Kidney epithelial cell (primary cell): Measurements from ENCODE around the gene ERVH48-1. TPM values are rescaled to one million over a fixed set of nuclear protein-coding genes. Genes with fewer than 3 reads are reported as not detected.
"Not testable (repeated sequence)": the region's sequence is repeated elsewhere in the genome, so short reads cannot be mapped to it uniquely, and the experiment has no call there.

Source experiments
- DNase-seq: peaks from one replicate; pipeline ENCODE4 v3.0.0-alpha.2; 2010; ENCODE audit warnings: low read depth
- H3K27me3 ChIP-seq: 2 replicates; pipeline ENCODE4 v1.6.0; 2011; ENCODE audit warnings: low read length; ENCODE audit not compliant: control insufficient read depth, insufficient read depth
- H3K36me3 ChIP-seq: 2 replicates; pipeline ENCODE4 v1.5.1; 2011; ENCODE audit warnings: low read length; ENCODE audit not compliant: control insufficient read depth, insufficient read depth
- H3K4me3 ChIP-seq: 2 replicates; pipeline ENCODE4 v1.5.1; 2011; ENCODE audit warnings: low read depth, mild to moderate bottlenecking, control low read depth, low read length
- CTCF ChIP-seq: IDR thresholded peaks from 2 replicates; pipeline ENCODE4 v1.5.1; 2011; ENCODE audit warnings: mild to moderate bottlenecking, moderate library complexity, low read length, control low read depth, inconsistent platforms; ENCODE audit not compliant: insufficient read depth, poor library complexity, severe bottlenecking
- total RNA-seq: library from RNA; depleted of rRNA; stranded (reverse); fragments of >200 nt; gene quantifications from 2 replicates; pipeline ENCODE4 v1.2.3, GENCODE V29; 2015

The ERVH48-1 gene
- total RNA-seq, 1 donor from 2014 or later, result not detected

- Histone ChIP-seq H3K36me3 (no peaks in the 10 kb centered on the region), H3K27me3 (no peaks in the 10 kb centered on the region), H3K4me3 (peak overlapping the region; percentile 98)
- no peak for DNase-seq
- TF ChIP-seq CTCF, result no peak
These were observed 45.1 kb downstream of the ERVH48-1 start for GRCh38 chr21:42880352-42880751.

GRCh38 chr21:42878993-42879787 is 46.2 kb downstream of the ERVH48-1 start, which contains the start of gene WDR4:
Gene WDR4, minus strand, starts transcription at chr21:42879539. Its CDS starts 44 bp downstream, at chr21:42879495.
- no peak for TF ChIP-seq CTCF
- DNase-seq, result peak; percentile 92
- no peaks in the 10 kb centered on the region for H3K27me3 ChIP-seq
- peak within 1 kb of the TSS; percentile 98 for H3K4me3 ChIP-seq
- no peaks in the 10 kb centered on the region for H3K36me3 ChIP-seq

GRCh38 chr21:42878678-42878992 is 46.8 kb downstream of the ERVH48-1 start:
- Histone ChIP-seq H3K4me3 (peak overlapping the region; percentile 98), H3K36me3 (no peaks in the 10 kb centered on the region), H3K27me3 (no peaks in the 10 kb centered on the region)
- no peak for DNase-seq
- TF ChIP-seq CTCF, result no peak

GRCh38 chr21:42875811-42876210 is 49.6 kb downstream of the ERVH48-1 start:
- DNase-seq, H3K36me3 ChIP-seq, H3K27me3 ChIP-seq, H3K4me3 ChIP-seq: not testable (repeated sequence)

GRCh38 chr21:42873096-42873495 is 52.3 kb downstream of the ERVH48-1 start:
- H3K27me3 ChIP-seq, result no peaks in the 10 kb centered on the region
- DNase-seq, result no peak
- H3K4me3 ChIP-seq, result no peak overlapping the region
- TF ChIP-seq CTCF, result no peak
- H3K36me3 ChIP-seq, result peaks cover 2% of the 10 kb centered on the region

GRCh38 chr21:42868196-42868595 is 57.2 kb downstream of the ERVH48-1 start:
- no peak for TF ChIP-seq CTCF
- no peaks in the 10 kb centered on the region for H3K27me3 ChIP-seq
- H3K36me3 ChIP-seq, result peaks cover 4% of the 10 kb centered on the region
- H3K4me3 ChIP-seq, result no peak overlapping the region
- no peak for DNase-seq

Other genes with a start within 250 kb of the ERVH48-1 start
- gene WDR4, start 46.1 kb downstream of the ERVH48-1 start, total RNA-seq, result 17.2 and 18.2 TPM in 2 replicates
- gene NDUFV3, start 32.3 kb downstream of the ERVH48-1 start, total RNA-seq, result 31.6 and 32.8 TPM in 2 replicates
- gene PKNOX1, start 48.9 kb upstream of the ERVH48-1 start, total RNA-seq, result 14.0 and 18.3 TPM in 2 replicates
- 111 and 125 TPM in 2 replicates for gene CBS, start 150.2 kb upstream of the ERVH48-1 start, total RNA-seq
- 33.3 and 36.5 TPM in 2 replicates for gene U2AF1, start 181.9 kb upstream of the ERVH48-1 start, total RNA-seq
- gene CRYAA, start 243.4 kb upstream of the ERVH48-1 start, total RNA-seq, result not detected in 2 replicates